Stimulated activated memory B cell treated with anti-CD40 and anti-IgM and Interleukin-4, amounts not matched to agents 10 μg/mL and 1 μg/mL and 100 μg/mL, for 72 hours (primary cell): ENCODE data around the gene SLC7A9.
"Not testable (repeated sequence)": the region's sequence is repeated elsewhere in the genome, so short reads cannot be mapped to it uniquely, and the experiment has no call there.

Source experiments
- ATAC-seq: fragments of 150-1000 bp; cut with Tn5 transposase; 2 replicates; pipeline ENCODE4 v1.10.0; 2021
- H3K27ac Mint-ChIP-seq: one replicate; pipeline ENCODE4 v1.8.0; 2022; ENCODE audit warnings: mild to moderate bottlenecking, mixed read lengths
- H3K27me3 Mint-ChIP-seq: one replicate; pipeline ENCODE4 v1.8.0; 2022; ENCODE audit warnings: mixed read lengths
- H3K36me3 Mint-ChIP-seq: one replicate; pipeline ENCODE4 v1.8.0; 2022; ENCODE audit warnings: mixed read lengths
- H3K4me1 Mint-ChIP-seq: one replicate; pipeline ENCODE4 v1.8.0; 2022; ENCODE audit warnings: mixed read lengths
- H3K4me3 Mint-ChIP-seq: one replicate; pipeline ENCODE4 v1.8.0; 2022; ENCODE audit warnings: mild to moderate bottlenecking, moderate library complexity, mixed read lengths
- H3K9me3 Mint-ChIP-seq: one replicate; pipeline ENCODE4 v1.8.0; 2022; ENCODE audit warnings: mixed read lengths

The SLC7A9 gene

GRCh38 chr19:32812571-32812970 is 57.0 kb downstream of the SLC7A9 start:
- Mint-ChIP-seq H3K4me3 (no peak overlapping the region), H3K36me3 (no peaks in the 10 kb centered on the region), H3K4me1 (no peaks in the 10 kb centered on the region), H3K27ac (no peak overlapping the region), H3K9me3 (no peaks in the 10 kb centered on the region), H3K27me3 (peaks cover 33% of the 10 kb centered on the region)
- no peak for ATAC-seq

- no peaks in the 10 kb centered on the region for H3K4me1 Mint-ChIP-seq
- H3K4me3 Mint-ChIP-seq = no peak overlapping the region
- H3K27ac Mint-ChIP-seq = no peak overlapping the region
- no peaks in the 10 kb centered on the region for H3K9me3 Mint-ChIP-seq
- ATAC-seq = no peak
- H3K36me3 Mint-ChIP-seq = no peaks in the 10 kb centered on the region
- peaks cover 28% of the 10 kb centered on the region for H3K27me3 Mint-ChIP-seq
Observed at GRCh38 chr19:32812036-32812435, 57.5 kb downstream of the SLC7A9 start.

DNA sequence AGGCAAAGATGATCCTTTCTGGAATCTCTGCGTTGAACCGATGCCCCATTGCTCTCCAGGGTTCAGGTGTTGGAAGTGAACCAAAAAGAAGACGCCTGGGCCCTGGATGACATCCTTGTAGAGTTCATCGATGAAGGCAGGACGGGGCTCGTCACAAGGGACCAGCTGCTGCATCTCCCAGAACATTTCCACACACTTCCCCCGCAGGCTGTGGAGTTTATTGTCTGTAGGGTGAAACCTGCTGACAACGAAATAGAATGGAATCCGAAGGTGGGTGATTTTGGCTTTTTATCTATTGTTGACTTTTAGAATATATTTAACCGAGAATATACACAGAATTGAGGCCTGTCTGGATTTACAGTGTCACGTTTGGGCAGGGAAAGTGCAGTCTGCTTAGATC is 58.4 kb downstream of the SLC7A9 start:
- no peaks in the 10 kb centered on the region for H3K36me3 Mint-ChIP-seq
- ATAC-seq = no peak
- H3K27me3 Mint-ChIP-seq = peaks cover 20% of the 10 kb centered on the region
- no peaks in the 10 kb centered on the region for H3K4me1 Mint-ChIP-seq
- H3K27ac Mint-ChIP-seq = no peak overlapping the region
- no peak overlapping the region for H3K4me3 Mint-ChIP-seq
- H3K9me3 Mint-ChIP-seq = no peaks in the 10 kb centered on the region

DNA sequence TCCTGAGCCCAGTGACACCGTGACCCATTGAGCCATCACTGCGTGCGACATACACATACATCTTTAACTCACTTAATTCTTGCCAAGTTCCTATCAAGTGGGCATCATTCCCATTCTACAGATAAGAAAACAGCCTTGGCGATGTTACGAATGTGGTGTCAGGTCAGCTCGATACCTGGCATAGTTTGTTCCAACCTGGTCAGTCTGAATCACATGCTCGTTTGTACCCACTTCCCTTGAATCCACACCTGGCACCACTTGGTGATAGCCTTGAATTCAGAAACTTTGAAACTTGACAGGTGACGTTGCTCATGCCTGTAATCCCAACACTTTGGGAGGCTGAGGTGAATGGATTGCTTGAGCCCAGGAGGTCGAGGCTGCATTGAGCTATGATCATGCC is 59.1 kb downstream of the SLC7A9 start:
- no peak overlapping the region for H3K4me3 Mint-ChIP-seq
- ATAC-seq = no peak
- no peaks in the 10 kb centered on the region for H3K9me3 Mint-ChIP-seq
- no peaks in the 10 kb centered on the region for H3K4me1 Mint-ChIP-seq
- H3K36me3 Mint-ChIP-seq = no peaks in the 10 kb centered on the region
- no peak overlapping the region for H3K27ac Mint-ChIP-seq
- peaks cover 20% of the 10 kb centered on the region for H3K27me3 Mint-ChIP-seq

DNA sequence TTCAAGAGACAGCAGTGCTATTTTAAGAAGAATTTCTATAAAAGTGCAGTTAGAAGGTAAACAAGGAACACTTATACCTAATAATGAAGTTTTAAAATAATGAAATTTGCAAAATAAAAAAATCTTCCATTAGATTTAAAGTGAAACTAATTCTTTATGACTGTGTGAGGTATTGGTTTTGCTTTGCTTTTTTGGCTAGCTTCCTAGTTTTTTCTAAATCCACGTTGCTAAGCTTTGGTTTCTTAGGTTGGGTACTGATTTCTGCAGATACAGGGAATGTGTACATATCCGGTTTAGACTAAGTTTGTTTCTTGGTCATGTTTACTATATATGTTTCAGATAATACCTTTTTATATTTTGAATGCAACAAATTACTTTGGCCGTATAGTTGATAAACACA is 59.8 kb downstream of the SLC7A9 start:
- Mint-ChIP-seq H3K4me3 (no peak overlapping the region), H3K27ac (no peak overlapping the region), H3K36me3 (no peaks in the 10 kb centered on the region), H3K27me3 (peaks cover 20% of the 10 kb centered on the region), H3K9me3 (no peaks in the 10 kb centered on the region), H3K4me1 (no peaks in the 10 kb centered on the region)
- ATAC-seq = no peak

- Mint-ChIP-seq H3K4me3 (no peak overlapping the region), H3K36me3 (no peaks in the 10 kb centered on the region), H3K27ac (no peak overlapping the region), H3K4me1 (no peaks in the 10 kb centered on the region), H3K27me3 (peaks cover 20% of the 10 kb centered on the region), H3K9me3 (no peaks in the 10 kb centered on the region)
- ATAC-seq = peak; percentile 32
Observed at GRCh38 chr19:32809254-32809653, 60.3 kb downstream of the SLC7A9 start.

GRCh38 chr19:32808236-32808635 is 61.3 kb downstream of the SLC7A9 start:
- Mint-ChIP-seq H3K27me3 (peaks cover 20% of the 10 kb centered on the region), H3K4me1 (no peaks in the 10 kb centered on the region), H3K4me3 (no peak overlapping the region), H3K36me3 (no peaks in the 10 kb centered on the region), H3K9me3 (no peaks in the 10 kb centered on the region), H3K27ac (no peak overlapping the region)
- no peak for ATAC-seq

- no peaks in the 10 kb centered on the region for H3K27me3 Mint-ChIP-seq
- no peaks in the 10 kb centered on the region for H3K4me1 Mint-ChIP-seq
- no peaks in the 10 kb centered on the region for H3K36me3 Mint-ChIP-seq
- no peaks in the 10 kb centered on the region for H3K9me3 Mint-ChIP-seq
- H3K27ac Mint-ChIP-seq = no peak overlapping the region
- ATAC-seq = no peak
- no peak overlapping the region for H3K4me3 Mint-ChIP-seq
Observed at GRCh38 chr19:32802840-32803239, 66.7 kb downstream of the SLC7A9 start.

DNA sequence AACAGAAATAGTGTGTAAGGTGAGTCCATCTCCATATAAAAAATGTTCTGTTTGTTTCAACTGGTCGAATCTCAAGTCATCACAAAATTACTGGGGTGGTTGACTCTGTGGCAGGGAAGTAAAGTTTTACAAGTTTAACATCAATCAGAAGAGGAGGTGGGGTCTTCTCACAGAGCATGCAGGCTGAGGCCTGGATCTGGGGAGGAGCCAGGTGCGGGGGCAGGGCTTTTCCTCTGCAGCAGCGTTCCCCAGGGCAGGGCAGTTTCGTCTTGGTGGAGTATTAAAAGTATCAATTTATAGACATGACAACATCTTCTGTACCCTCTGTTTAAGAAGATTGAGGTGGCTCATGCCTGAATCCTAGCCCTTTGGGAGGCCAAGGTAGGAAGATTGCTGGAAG is 68.8 kb downstream of the SLC7A9 start:
- no peaks in the 10 kb centered on the region for H3K4me1 Mint-ChIP-seq
- no peak for ATAC-seq
- H3K36me3 Mint-ChIP-seq = no peaks in the 10 kb centered on the region
- peaks cover 3% of the 10 kb centered on the region for H3K27me3 Mint-ChIP-seq
- H3K27ac Mint-ChIP-seq = no peak overlapping the region
- H3K4me3 Mint-ChIP-seq = no peak overlapping the region
- no peaks in the 10 kb centered on the region for H3K9me3 Mint-ChIP-seq

GRCh38 chr19:32800191-32800590 is 69.4 kb downstream of the SLC7A9 start:
- H3K9me3 Mint-ChIP-seq = no peaks in the 10 kb centered on the region
- H3K4me1 Mint-ChIP-seq = no peaks in the 10 kb centered on the region
- peaks cover 8% of the 10 kb centered on the region for H3K27me3 Mint-ChIP-seq
- no peak for ATAC-seq
- no peak overlapping the region for H3K27ac Mint-ChIP-seq
- no peaks in the 10 kb centered on the region for H3K36me3 Mint-ChIP-seq
- no peak overlapping the region for H3K4me3 Mint-ChIP-seq

- Mint-ChIP-seq H3K4me3 (no peak overlapping the region), H3K27me3 (peaks cover 10% of the 10 kb centered on the region), H3K36me3 (no peaks in the 10 kb centered on the region), H3K9me3 (no peaks in the 10 kb centered on the region), H3K4me1 (no peaks in the 10 kb centered on the region), H3K27ac (no peak overlapping the region)
- no peak for ATAC-seq
Observed at GRCh38 chr19:32798201-32798600, 71.4 kb downstream of the SLC7A9 start.

GRCh38 chr19:32789429-32789828 is 80.1 kb downstream of the SLC7A9 start:
- H3K27me3 Mint-ChIP-seq = peaks cover 51% of the 10 kb centered on the region
- no peak for ATAC-seq
- no peaks in the 10 kb centered on the region for H3K4me1 Mint-ChIP-seq
- no peaks in the 10 kb centered on the region for H3K36me3 Mint-ChIP-seq
- no peak overlapping the region for H3K4me3 Mint-ChIP-seq
- no peak overlapping the region for H3K27ac Mint-ChIP-seq
- peaks cover 4% of the 10 kb centered on the region for H3K9me3 Mint-ChIP-seq

DNA sequence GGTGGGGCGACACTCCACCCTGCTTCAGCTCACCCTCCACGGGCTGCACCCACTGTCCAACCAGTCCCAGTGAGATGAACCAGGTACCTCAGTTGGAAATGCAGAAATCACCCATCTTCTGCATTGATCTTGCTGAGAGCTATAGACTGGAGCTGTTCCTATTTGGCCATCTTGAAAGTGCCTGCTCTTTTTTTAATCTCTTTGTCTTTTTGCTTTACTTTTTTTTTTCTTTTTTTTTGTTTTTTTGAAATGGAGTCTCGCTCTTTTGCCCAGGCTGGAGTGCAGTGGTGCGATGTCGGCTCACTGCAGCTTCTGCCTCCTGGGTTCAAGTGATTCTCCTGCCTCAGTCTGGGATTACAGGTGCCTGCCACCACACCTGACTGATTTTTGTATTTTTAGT is 81.7 kb downstream of the SLC7A9 start:
- not testable (repeated sequence) for H3K4me1 Mint-ChIP-seq, H3K27ac Mint-ChIP-seq, H3K4me3 Mint-ChIP-seq, ATAC-seq, H3K36me3 Mint-ChIP-seq
- peaks cover 51% of the 10 kb centered on the region for H3K27me3 Mint-ChIP-seq
- peaks cover 14% of the 10 kb centered on the region for H3K9me3 Mint-ChIP-seq

DNA sequence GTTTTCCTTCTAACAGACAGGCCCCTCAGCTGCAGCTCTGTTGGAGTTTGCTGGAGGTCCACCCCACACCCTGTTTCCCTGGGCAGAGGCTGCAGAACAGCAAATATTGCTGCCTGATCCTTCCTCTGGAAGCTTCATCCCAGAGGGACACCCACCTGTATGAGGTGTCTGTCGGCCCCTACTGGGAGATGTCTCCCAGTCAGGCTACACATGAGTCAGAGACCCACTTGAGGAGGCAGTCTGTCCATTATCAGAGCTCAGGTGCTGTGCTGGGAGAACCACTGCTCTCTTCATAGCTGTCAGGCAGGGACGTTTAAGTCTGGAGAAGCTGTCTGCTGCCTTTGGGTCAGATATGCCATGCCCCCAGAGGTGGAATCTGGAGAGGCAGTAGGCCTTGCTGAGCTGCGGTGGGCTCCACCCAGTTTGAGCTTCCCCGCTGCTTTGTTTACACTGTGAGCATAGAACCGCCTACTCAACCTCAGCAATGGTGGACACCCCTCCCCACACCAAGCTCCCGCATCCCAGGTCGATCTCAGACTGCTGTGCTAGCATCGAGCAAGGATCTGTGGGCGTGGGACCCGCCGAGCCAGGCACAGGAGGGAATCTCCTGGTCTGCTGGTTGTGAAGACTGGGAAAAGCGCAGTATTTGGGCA is 82.3 kb downstream of the SLC7A9 start:
- H3K27me3 Mint-ChIP-seq = peaks cover 46% of the 10 kb centered on the region
- not testable (repeated sequence) for H3K4me1 Mint-ChIP-seq, H3K27ac Mint-ChIP-seq, ATAC-seq, H3K4me3 Mint-ChIP-seq, H3K36me3 Mint-ChIP-seq
- peaks cover 20% of the 10 kb centered on the region for H3K9me3 Mint-ChIP-seq

- H3K27ac Mint-ChIP-seq, H3K36me3 Mint-ChIP-seq, H3K4me3 Mint-ChIP-seq, ATAC-seq, H3K4me1 Mint-ChIP-seq: not testable (repeated sequence)
- Mint-ChIP-seq H3K27me3 (peaks cover 35% of the 10 kb centered on the region), H3K9me3 (peaks cover 29% of the 10 kb centered on the region)
Observed at GRCh38 chr19:32782089-32782488, 87.5 kb downstream of the SLC7A9 start.

DNA sequence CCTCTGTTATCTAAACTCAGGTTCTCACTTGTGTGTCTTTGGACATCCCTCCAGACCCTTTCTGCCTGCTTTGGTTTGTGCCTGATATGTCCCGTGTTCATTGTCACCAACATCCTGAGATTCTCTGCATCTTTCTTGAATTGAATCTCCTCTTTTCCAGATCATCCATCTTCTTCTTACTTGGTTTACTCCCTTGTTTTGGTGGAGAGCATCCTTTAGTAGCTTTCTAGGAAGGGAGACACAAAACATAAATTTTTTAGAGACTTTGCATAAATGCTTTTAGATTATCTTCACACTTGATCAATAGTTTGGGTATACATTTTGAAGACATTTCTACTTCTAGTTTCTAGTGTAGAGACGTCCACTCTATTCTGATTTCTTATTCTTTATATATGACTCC is 88.3 kb downstream of the SLC7A9 start:
- H3K4me1 Mint-ChIP-seq = no peaks in the 10 kb centered on the region
- no peak overlapping the region for H3K4me3 Mint-ChIP-seq
- peaks cover 27% of the 10 kb centered on the region for H3K27me3 Mint-ChIP-seq
- peaks cover 7% of the 10 kb centered on the region for H3K36me3 Mint-ChIP-seq
- H3K27ac Mint-ChIP-seq = no peak overlapping the region
- H3K9me3 Mint-ChIP-seq = peaks cover 25% of the 10 kb centered on the region
- ATAC-seq = no peak
